ENCODE measurements around the gene ST6GALNAC2. TPM values are rescaled to one million over a fixed set of nuclear protein-coding genes. Genes with fewer than 3 reads are reported as not detected.
"Not testable (repeated sequence)": the region's sequence is repeated elsewhere in the genome, so short reads cannot be mapped to it uniquely, and the experiment has no call there.

ST6GALNAC2 gene
- total RNA-seq, 1 experiment from 2014 or later = 11.6 TPM

DNA sequence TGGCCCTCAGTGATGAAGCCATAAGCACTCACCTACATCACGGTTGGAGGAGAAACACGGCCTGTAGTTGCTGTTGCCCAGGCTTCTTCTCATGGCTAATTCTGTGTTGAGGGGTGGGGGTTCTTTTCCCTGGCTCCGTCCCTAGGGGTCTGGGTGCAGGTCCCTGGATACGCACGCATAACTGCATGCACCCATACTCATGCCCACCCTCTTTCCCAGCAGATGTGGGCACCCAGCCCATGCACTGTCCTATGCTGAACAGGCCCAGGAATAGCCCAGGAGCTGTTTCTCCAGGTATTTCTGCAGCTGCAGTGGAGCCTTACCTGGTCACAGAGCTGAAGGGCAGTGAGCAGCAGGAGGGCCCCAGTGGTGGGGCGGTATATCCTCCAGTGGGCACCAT, 39.8 kb upstream of the ST6GALNAC2 start:
- Mint-ChIP-seq H3K4me1 (ENCODE audit: low read depth, unreplicated experiment) (peaks cover 14% of the 10 kb centered on the region), H3K27me3 (ENCODE audit: unreplicated experiment) (no peaks in the 10 kb centered on the region), H3K36me3 (ENCODE audit: insufficient read depth, unreplicated experiment) (peaks cover 21% of the 10 kb centered on the region), H3K4me3 (ENCODE audit: low read depth, unreplicated experiment) (no peak overlapping the region), H3K9me3 (ENCODE audit: low read depth, unreplicated experiment) (no peaks in the 10 kb centered on the region), H3K27ac (ENCODE audit: unreplicated experiment) (no peak overlapping the region)
- intact Hi-C loops (cut with micrococcal nuclease; ENCODE audit: unreplicated experiment) = no loop called here
- CTCF ChIA-PET = interaction anchor here (0.8 to 2.5 kb wide), 4 partner anchors 39 to 102 kb away, joined by 3 to 13 read pairs (median 6); partner anchors contain the start of gene ST6GALNAC2
- BruUV-seq (replicated peaks) = no TSS peak
- TF ChIP-seq, protein P1, sequence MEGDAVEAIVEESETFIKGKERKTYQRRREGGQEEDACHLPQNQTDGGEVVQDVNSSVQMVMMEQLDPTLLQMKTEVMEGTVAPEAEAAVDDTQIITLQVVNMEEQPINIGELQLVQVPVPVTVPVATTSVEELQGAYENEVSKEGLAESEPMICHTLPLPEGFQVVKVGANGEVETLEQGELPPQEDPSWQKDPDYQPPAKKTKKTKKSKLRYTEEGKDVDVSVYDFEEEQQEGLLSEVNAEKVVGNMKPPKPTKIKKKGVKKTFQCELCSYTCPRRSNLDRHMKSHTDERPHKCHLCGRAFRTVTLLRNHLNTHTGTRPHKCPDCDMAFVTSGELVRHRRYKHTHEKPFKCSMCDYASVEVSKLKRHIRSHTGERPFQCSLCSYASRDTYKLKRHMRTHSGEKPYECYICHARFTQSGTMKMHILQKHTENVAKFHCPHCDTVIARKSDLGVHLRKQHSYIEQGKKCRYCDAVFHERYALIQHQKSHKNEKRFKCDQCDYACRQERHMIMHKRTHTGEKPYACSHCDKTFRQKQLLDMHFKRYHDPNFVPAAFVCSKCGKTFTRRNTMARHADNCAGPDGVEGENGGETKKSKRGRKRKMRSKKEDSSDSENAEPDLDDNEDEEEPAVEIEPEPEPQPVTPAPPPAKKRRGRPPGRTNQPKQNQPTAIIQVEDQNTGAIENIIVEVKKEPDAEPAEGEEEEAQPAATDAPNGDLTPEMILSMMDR (IDR thresholded peaks at IDR 0.05; ENCODE audit: unreplicated experiment) = no peak
- DNase-seq = no peak

DNA sequence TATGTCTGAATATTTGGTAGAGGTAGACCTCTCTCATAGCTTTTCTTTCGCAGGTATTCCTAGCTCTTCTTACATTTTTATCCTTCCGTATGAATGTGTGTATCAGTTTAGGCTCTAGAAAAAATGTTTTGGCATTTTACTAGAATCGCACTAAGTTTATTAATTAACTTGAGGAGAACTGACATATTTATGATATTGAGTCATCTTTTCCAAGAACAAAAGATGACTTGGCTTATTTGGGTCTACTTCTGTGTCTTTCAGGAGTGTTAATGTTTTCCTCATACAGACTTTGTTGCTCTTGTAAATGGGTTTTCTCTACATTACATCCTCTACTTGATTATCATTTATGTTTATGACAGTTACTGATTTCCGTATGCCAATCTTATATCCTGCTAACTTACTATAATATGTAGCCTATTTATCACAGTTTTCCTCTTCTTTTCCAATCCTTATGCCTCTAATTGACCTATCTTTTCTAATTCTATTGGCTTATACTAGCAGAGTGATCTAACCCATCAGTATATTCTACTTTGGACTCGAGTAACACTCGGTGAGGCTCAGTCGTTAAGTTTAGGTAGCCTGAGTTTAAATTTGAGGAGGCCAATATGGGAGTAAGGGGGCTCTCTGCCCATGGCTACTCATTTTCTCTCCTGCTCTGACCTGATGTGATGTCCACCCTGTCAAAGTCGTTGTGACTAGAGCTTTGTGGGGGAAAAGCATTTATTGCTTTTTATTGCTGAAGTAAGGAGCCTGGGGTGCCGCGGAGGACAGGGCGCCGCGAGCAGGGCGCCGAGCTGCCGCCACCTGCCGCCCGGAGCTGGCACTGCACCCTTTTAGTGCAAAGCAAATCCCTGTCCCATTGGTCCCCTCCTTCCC, 37.8 kb upstream of the ST6GALNAC2 start:
- Mint-ChIP-seq H3K27ac (ENCODE audit: unreplicated experiment) (peak overlapping the region; percentile 81), H3K9me3 (ENCODE audit: low read depth, unreplicated experiment) (no peaks in the 10 kb centered on the region), H3K4me1 (ENCODE audit: low read depth, unreplicated experiment) (peaks cover 14% of the 10 kb centered on the region), H3K27me3 (ENCODE audit: unreplicated experiment) (no peaks in the 10 kb centered on the region), H3K4me3 (ENCODE audit: low read depth, unreplicated experiment) (peak overlapping the region; percentile 17), H3K36me3 (ENCODE audit: insufficient read depth, unreplicated experiment) (peaks cover 15% of the 10 kb centered on the region)
- intact Hi-C loops (cut with micrococcal nuclease; ENCODE audit: unreplicated experiment) = loop anchor here (1.0 to 5.0 kb wide), 2 partner anchors 65 to 101 kb away; no protein-coding TSS in a partner anchor
- TF ChIP-seq, protein P1 (IDR thresholded peaks at IDR 0.05; ENCODE audit: unreplicated experiment) = peak; percentile 90
- BruUV-seq (replicated peaks) = no TSS peak
- peak; percentile 87 for DNase-seq
- CTCF ChIA-PET = interaction anchor here (0.5 to 2.5 kb wide), 14 partner anchors 8 to 100 kb away, joined by 3 to 16 read pairs (median 6); partner anchors contain the start of gene ST6GALNAC2

DNA sequence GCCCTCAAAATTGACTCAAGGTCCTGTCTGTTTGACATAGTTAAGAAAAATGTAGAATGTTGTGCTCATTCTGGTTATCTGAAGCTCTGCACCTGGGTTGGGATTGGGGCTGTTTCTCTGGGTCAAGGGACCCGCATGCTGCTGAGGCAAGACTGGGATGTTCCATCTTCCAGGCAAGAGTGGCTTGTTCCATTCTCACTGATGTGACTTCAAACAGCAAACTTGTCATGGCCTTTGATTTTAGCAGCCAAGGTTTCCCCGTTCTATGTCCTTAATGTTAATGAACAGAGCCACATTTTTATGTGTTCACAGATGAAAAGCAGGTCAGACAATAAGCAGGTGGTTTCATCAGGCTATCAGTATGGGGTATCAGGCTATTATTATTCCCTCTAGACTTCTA, 32.2 kb upstream of the ST6GALNAC2 start:
- CTCF ChIA-PET = interaction anchor here (0.7 to 0.8 kb wide), 2 partner anchors 57 to 77 kb away, joined by 4 read pairs; no protein-coding TSS in a partner anchor
- Mint-ChIP-seq H3K36me3 (ENCODE audit: insufficient read depth, unreplicated experiment) (peaks cover 2% of the 10 kb centered on the region), H3K27ac (ENCODE audit: unreplicated experiment) (no peak overlapping the region), H3K4me1 (ENCODE audit: low read depth, unreplicated experiment) (peaks cover 2% of the 10 kb centered on the region), H3K9me3 (ENCODE audit: low read depth, unreplicated experiment) (no peaks in the 10 kb centered on the region), H3K27me3 (ENCODE audit: unreplicated experiment) (no peaks in the 10 kb centered on the region), H3K4me3 (ENCODE audit: low read depth, unreplicated experiment) (no peak overlapping the region)
- no peak for DNase-seq
- intact Hi-C loops (cut with micrococcal nuclease; ENCODE audit: unreplicated experiment) = no loop called here
- no TSS peak for BruUV-seq (replicated peaks)
- TF ChIP-seq, protein P1 (IDR thresholded peaks at IDR 0.05; ENCODE audit: unreplicated experiment) = no peak

DNA sequence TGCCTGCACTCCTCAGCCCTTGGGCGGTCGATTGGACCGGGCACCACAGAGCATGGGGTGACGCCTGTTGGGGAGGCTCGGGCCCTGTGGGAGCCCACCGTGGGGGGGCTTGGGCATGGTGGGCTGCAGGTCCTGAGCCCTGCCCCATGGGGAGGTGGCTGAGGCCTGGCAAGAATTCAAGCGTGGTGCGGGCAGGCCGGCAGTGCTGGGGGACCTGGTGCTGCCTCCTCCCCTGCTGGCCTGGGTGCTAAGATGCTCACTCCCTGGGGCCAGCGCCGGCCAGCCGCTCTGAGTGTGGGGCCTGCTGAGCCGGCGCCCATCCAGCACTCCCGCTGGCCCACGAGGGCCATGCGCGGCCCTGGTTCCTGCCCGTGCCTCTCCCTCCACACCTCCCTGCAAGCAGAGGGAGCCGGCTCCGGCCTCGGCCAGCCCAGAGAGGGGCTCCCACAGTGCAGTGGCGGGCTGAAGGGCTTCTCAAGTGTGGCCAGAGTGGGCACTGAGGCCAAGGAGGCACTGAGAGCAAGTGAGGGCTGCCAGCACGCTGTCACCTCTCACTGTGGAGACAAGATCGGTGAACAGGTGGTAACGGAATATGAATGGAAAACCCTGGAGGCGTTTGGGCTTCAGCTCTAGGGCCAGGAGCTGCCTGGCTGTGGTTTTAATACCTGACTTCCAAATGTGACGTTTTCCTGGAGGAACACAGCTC, 29.4 kb upstream of the ST6GALNAC2 start:
- intact Hi-C loops (cut with micrococcal nuclease; ENCODE audit: unreplicated experiment) = no loop called here
- Mint-ChIP-seq H3K4me1 (ENCODE audit: low read depth, unreplicated experiment) (no peaks in the 10 kb centered on the region), H3K9me3 (ENCODE audit: low read depth, unreplicated experiment) (no peaks in the 10 kb centered on the region), H3K27me3 (ENCODE audit: unreplicated experiment) (no peaks in the 10 kb centered on the region), H3K36me3 (ENCODE audit: insufficient read depth, unreplicated experiment) (no peaks in the 10 kb centered on the region), H3K27ac (ENCODE audit: unreplicated experiment) (no peak overlapping the region), H3K4me3 (ENCODE audit: low read depth, unreplicated experiment) (no peak overlapping the region)
- CTCF ChIA-PET = interaction anchor here (0.6 kb wide), 1 partner anchor 13 kb away, joined by 3 read pairs; no protein-coding TSS in a partner anchor
- BruUV-seq (replicated peaks) = no TSS peak
- DNase-seq = no peak
- TF ChIP-seq, protein P1 (IDR thresholded peaks at IDR 0.05; ENCODE audit: unreplicated experiment) = no peak

DNA sequence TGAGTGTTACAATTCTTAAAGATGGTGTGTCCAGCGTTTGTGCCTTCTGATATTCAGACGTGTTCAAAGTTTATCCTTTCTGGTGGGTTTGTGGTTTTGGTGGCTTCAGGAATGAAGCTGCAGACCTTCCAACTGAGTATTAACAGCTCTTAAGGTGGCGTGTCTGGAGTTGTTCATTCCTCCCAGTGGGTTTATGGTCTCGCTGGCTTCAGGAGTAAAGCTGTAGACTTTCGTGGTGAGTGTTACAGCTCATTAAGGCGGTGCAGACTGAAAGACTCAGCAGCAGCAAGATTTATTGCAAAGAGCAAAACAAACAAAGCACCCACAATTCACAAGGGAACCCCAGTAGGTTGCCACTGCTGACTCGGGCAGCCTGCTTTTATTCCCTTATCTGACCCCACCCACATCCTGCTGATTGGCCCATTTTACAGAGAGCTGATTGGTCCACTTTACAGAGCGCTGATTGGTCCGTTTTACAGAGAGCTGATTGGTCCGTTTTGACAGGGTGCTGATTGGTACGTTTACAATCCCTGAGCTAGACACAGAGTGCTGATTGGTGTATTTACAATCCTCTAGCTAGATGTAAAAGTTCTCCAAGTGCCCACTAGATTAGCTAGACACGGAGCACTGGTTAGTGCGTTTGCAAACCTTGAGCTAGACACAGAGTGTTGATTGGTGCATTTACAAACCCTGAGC, 28.6 kb upstream of the ST6GALNAC2 start:
- BruUV-seq (replicated peaks); intact Hi-C loops (cut with micrococcal nuclease; ENCODE audit: unreplicated experiment); H3K4me1 Mint-ChIP-seq (ENCODE audit: low read depth, unreplicated experiment); H3K27me3 Mint-ChIP-seq (ENCODE audit: unreplicated experiment); H3K27ac Mint-ChIP-seq (ENCODE audit: unreplicated experiment); H3K4me3 Mint-ChIP-seq (ENCODE audit: low read depth, unreplicated experiment); H3K36me3 Mint-ChIP-seq (ENCODE audit: insufficient read depth, unreplicated experiment); H3K9me3 Mint-ChIP-seq (ENCODE audit: low read depth, unreplicated experiment); DNase-seq: not testable (repeated sequence)
- CTCF ChIA-PET = interaction anchor here (1.5 kb wide), 1 partner anchor 12 kb away, joined by 3 read pairs; no protein-coding TSS in a partner anchor
